Fibroblast of lung (primary cell): ENCODE results near the gene TSR2.

Experiments used
- EZH2 ChIP-seq: IDR thresholded peaks from 2 replicates; pipeline ENCODE4 v1.5.1; 2012; ENCODE audit warnings: low read length, control low read depth, mild to moderate bottlenecking; ENCODE audit errors: missing control alignments
- TF ChIP-seq, protein P1 (sequence below), 2 donors: IDR thresholded peaks in 1 of 2; conservative IDR thresholded peaks in 1 of 2; 1 replicate in 1 of 2; 2 replicates in 1 of 2; pipeline ENCODE4 v1.5.1; 2011 to 2012; ENCODE audit warnings: low read length in 2 of 2, control low read depth in 1 of 2, inconsistent platforms in 1 of 2, low read depth in 1 of 2, mild to moderate bottlenecking in 1 of 2

DNA sequence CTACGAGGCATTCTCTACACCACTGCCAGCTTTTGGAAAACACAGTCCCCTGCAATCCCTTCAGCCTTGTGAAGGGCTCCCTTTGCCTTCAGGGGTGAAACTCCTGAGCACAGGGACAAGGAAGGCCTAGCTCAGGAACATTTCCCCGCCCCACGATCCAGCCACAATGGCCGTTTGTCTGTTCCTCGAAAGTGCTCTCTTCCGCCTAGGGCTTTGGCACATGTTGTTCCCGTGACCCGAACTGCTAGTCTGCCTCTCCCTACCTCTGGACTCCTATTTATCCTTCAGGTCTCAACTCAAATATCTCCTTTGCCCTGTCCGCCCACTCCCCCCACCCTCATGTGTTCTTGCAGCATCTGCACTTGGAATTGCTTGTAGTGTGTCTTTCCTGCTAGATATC lies 43.7 kb downstream of the TSR2 start:
- TF ChIP-seq, protein P1, sequence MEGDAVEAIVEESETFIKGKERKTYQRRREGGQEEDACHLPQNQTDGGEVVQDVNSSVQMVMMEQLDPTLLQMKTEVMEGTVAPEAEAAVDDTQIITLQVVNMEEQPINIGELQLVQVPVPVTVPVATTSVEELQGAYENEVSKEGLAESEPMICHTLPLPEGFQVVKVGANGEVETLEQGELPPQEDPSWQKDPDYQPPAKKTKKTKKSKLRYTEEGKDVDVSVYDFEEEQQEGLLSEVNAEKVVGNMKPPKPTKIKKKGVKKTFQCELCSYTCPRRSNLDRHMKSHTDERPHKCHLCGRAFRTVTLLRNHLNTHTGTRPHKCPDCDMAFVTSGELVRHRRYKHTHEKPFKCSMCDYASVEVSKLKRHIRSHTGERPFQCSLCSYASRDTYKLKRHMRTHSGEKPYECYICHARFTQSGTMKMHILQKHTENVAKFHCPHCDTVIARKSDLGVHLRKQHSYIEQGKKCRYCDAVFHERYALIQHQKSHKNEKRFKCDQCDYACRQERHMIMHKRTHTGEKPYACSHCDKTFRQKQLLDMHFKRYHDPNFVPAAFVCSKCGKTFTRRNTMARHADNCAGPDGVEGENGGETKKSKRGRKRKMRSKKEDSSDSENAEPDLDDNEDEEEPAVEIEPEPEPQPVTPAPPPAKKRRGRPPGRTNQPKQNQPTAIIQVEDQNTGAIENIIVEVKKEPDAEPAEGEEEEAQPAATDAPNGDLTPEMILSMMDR (conservative IDR thresholded peaks at IDR 0.05 in 1 of 2, IDR thresholded peaks at IDR 0.05 in 1 of 2; ENCODE audit: low read depth in 1 of 2, low read length in 2 of 2), result no peak
- no peak for TF ChIP-seq EZH2
